ENCODE results near the gene PCMT1.
"Not testable (repeated sequence)": the region's sequence is repeated elsewhere in the genome, so short reads cannot be mapped to it uniquely, and the experiment has no call there.

PCMT1 gene

DNA sequence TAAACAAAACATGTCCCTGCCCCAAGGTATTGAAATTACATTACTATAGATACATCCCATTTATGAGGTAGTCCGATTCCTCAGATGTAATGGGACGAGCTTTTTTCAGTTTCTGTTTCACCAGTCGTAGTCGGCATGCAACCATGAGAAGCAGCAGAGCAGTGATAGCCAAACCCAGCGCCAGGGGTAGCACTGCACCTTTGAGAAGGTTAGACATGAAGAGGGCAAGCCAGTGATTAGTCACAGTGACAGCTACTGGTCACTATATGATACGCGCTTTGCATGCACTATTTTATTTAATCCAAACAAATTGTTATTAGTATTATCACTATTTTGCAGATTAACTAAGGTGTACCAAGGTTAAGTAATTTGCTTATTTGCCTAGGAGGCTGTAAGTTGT is 71.0 kb downstream of the PCMT1 start:
- DNase-seq (ENCODE audit: low read depth), result no peak

DNA sequence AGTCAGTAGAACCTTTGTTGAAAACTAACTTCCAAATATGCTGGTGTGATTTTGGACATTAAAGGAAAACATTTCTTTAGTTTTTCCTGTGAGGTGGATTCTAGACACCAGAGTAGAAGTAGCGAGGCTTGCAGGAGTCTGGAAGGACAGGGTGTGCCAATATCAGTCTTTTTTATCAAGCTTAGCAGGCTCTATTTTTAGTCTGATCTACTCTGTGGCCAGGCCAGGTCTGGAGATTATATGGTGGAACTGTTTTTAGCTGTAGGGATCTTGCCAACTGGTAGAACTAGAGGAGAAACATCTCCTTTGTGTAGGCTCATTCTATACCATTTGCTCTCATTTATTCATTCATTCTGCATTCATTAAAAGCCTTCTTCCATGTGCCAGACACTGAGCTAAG is 72.0 kb downstream of the PCMT1 start:
- no peak for DNase-seq (ENCODE audit: low read depth)

DNA sequence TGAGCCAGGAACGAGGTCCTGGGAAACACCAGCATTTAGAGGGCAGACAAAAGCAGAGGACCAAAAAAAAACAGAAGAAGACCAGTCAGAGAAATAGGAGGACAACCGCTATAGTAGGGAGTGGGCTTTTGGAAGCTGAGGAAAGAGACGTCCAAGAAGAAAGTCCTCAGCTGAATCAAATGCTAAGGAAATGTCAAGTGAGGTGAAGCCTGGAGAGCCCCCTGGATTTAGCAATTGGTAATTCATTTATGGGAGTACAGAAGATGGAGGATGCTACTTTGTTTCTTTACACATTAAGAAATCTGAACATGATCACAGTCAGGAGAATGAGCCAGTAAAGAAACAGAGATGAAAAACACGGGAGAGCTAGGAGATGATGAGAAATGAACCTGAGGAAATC is 73.5 kb downstream of the PCMT1 start:
- DNase-seq (ENCODE audit: low read depth), result no peak

DNA sequence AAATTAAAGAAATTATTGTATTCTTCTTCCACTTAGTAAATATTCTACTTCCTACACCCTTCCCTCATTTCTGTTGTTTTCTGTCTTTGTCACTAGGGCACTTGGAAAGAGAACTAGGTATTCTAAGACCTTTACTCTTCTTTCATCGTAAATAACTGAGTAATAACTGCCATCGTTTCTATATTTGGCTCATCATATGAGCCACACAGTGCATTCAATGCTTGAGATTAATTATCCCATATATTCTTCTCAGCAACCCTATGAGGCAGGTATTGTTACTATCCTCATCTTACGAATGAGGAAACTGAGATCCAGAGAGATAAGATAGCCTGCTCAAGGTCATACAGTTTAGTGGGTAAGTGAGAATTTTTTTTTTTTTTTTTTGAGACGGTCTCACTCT is 75.8 kb downstream of the PCMT1 start:
- DNase-seq (ENCODE audit: low read depth), result no peak

DNA sequence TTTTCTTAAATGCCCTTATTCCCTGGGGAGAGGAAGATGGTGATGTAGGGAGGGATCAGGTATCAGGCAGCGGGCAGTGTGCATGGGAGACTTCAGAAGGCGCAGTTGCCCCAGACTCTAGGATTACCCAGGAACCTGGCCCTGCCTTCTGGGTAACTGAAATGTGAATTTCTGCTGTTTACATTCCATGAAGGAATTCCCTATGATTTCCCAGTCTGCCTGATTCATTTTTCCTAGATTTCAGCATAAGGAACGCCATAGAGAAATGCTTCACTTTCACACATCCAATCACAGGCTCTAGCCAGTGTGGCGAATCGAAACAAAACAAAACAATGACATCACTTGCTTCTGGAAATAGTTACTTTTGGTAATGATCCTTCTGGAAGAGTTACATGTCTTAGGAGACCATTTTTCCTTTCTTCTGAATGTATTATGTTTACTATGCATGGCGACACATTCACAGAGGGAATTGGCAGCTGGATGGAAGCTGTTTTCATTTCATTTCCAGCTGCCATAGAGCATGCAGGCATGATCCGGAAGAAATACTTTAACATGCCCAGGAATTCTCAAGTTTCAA is 81.3 kb downstream of the PCMT1 start:
- DNase-seq (ENCODE audit: low read depth), result no peak

GRCh38 chr6:149831308-149831820 is 81.8 kb downstream of the PCMT1 start:
- DNase-seq (ENCODE audit: low read depth), result no peak

GRCh38 chr6:149833651-149834050 is 84.1 kb downstream of the PCMT1 start:
- no peak for DNase-seq (ENCODE audit: low read depth)

DNA sequence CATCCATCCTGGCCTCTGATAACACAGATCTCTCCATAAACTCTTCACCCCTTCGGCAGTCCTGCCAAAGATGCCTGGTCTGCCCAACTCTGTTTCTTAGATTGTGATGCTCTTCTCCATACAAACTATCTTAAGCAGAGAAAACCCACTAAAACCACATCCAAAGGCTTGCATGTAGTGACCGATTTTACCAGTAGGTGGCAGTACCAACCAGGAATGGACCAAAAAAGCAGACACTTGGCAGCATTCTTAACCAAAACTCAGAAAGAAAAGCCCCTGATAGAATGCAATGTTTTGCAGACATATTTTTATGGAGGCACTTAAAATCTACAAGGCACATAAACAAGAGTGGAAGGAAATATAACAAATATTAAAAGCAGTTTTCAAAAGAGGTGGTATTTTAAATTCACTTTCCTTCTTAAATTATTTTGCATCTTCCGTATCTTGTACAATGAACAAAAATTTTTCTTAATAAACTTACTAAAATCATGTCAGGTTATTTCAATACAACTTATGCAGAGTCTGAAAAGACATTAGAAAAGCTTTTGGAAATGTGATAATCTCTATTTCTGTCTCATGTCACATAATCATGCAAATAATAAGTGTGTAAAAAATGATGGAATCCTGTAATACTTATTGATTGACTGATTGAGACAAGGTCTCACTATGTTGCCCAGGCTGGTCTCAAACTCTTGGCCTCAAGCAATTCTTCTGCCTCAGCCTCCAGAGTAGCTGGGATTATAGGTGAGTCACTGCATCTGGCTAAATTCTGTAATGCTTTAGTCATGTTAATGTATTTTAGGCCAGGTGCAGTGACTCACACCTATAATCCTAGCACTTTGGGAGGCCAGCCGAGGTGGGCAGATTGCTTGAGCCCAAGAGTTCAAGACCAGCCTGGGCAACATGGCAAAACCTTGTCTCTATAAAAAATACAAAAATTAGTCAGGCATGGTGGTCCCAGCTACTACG is 85.3 kb downstream of the PCMT1 start:
- DNase-seq (ENCODE audit: low read depth), result peak; percentile 26

DNA sequence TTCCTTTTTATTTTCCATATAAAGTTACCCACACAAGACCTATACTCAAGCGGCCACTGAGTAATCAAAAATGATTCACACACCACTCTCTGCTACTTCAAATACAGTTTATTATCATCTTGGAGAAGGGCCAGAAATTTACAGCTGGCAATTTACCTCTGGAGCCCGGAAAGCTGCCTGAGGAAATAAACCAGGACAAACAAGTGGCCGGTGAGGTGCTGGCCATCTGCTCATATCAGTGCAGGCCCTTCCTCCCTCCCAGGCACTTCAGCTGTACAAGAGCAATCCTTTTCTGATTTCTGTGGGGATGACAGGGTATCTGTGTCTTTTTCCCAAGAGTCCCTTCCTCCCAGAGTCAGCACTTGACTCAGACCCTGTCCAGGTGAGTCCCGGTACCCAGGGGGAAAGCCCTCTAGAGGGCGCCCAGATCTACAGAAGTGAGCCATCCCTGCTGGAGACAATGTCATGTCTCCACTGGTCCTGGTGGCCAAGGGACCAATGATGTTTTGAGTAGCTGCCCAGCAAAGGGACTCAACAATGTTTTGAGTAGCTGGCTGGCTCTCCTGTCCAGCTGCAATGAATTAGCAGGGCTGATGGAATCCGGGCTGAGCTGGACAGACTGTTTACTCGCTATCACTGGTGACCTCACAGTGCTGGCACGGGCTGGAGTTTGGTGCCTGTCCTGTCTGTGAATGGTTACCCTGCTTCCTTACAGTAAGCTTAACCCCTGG is 91.0 kb downstream of the PCMT1 start:
- no peak for DNase-seq (ENCODE audit: low read depth)

- DNase-seq (ENCODE audit: low read depth), result no peak
Measured at GRCh38 chr6:149842331-149842730, 92.8 kb downstream of the PCMT1 start.

GRCh38 chr6:149843051-149843633 is 93.6 kb downstream of the PCMT1 start:
- no peak for DNase-seq (ENCODE audit: low read depth)

DNA sequence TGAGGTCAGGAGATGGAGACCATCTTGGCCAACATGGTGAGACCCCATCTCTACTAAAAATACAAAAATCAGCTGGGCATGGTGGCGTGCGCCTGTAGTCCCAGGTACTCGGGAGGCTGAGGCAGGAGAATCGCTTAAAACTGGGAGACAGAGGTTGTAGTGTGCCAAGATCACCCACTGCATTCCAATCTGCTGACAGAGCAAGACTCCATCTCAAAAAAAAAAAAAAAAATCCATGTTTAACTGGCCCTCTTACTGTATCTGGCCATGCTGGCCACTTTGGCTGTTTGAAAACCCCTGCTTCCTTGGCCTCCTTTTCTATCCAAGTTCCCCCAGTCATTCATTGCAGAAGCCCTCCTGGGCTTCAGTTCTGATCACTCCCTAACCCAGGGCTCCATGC is 94.5 kb downstream of the PCMT1 start:
- not testable (repeated sequence) for DNase-seq (ENCODE audit: low read depth)

DNA sequence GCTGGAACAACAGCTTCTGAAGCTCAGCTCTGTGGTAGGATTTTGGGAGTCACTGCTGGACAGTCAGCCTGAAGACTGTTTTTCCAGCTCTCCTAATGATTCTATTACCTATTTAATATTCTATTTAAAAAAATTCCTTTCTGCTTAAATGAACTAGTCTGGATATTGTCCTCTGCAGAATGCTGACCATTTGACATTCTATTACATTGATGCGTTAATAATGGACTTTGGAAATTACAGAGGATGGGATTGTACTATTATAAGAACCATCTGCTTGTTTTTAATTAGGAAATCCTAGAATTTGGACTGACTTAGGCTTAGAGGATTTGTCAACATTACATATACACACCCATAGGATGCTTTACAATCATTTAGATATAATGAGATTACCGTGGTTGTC is 94.9 kb downstream of the PCMT1 start:
- no peak for DNase-seq (ENCODE audit: low read depth)

GRCh38 chr6:149845549-149845948 is 96.0 kb downstream of the PCMT1 start:
- no peak for DNase-seq (ENCODE audit: low read depth)

DNA sequence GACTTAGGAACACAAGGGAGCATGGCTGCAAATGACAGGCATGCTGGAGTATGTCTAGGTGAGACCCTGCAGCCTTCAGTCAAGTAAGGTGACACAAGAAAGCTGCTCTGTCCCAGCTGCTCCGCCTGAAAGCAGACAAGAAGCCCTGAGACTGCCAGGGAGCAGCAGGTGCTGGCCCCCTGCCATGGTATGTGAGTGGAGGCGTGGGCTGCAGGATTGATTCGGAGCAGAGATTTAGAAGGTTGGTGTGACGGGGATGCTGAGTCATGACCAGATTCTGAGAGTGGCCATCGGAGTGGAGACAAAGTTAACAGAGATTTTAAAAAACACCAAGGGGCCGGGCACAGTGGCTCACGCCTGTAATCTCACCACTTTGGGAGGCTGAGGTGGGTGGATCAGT is 96.8 kb downstream of the PCMT1 start:
- no peak for DNase-seq (ENCODE audit: low read depth)

DNA sequence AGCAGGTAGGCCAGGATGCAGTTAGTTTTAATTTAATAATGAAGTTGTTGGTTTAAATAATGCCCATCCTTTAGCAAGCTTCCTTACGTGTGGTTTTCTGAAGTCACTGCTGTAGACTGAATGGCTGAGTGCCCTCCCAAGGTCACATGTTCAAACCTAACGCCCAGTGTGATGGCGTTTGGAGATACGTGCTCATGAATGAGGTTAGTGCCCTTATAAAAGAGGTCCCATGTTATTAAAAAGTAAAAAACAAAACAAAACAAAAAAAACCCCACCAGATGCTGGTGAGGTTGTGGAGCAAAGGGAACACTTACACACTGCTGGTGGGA is 98.4 kb downstream of the PCMT1 start:
- no peak for DNase-seq (ENCODE audit: low read depth)

- DNase-seq (ENCODE audit: low read depth), result not testable (repeated sequence)
Measured at GRCh38 chr6:149848343-149848742, 98.8 kb downstream of the PCMT1 start.

GRCh38 chr6:149851461-149852110 is 102.0 kb downstream of the PCMT1 start:
- DNase-seq (ENCODE audit: low read depth), result no peak

DNA sequence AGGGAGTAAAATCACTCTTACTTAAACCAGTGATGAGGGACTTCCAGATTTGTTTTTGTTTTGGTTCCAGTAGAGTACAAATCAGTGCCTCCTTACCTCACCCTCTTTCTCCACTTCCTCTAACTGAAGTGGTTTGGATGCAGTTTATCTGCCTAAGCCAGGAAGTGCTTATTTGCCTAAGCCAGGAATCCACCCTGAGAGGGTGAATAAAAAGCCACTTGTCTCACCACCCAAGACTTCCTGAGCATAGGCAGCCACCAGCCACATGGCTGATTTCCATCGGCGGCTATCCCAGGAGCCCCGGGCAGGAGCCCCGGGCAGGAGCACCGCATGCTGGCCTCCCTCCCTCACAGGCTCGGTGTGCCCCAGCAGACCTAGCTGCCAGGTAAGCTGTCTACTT is 102.6 kb downstream of the PCMT1 start:
- no peak for DNase-seq (ENCODE audit: low read depth)

- DNase-seq (ENCODE audit: low read depth), result no peak
Measured at GRCh38 chr6:149852881-149853280, 103.3 kb downstream of the PCMT1 start.

DNA sequence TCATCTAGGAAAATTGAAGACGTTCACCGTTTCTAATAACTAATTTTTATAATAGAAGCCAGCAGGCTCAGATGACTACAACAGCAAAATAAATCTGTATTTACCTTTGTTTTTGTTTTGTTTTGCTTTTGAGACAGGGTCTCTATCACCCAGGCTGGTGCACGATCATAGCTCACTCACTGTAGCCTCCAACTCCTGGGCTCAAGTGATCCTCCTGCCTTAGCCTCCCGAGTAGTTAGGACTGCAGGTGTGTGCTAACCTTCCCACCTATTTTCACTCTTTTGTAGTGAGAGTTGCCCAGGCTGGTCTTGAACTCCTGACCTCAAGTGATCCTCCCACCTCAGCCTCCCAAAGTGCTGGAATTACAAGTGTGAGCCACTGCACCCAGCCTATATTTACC is 104.5 kb downstream of the PCMT1 start:
- not testable (repeated sequence) for DNase-seq (ENCODE audit: low read depth)

- DNase-seq (ENCODE audit: low read depth), result no peak
Measured at GRCh38 chr6:149854532-149854931, 105.0 kb downstream of the PCMT1 start.
